GM11168 (cell line): ENCODE results near the gene ENTPD2.

Source experiments
- in situ Hi-C: fragments of 300-500 bp; cut with MboI; formaldehyde crosslinking; loops from one replicate; pipeline ENCODE4 v1.12.0; 2022; ENCODE audit warnings: low sequenced_read_pairs; ENCODE audit not compliant: unreplicated experiment

ENTPD2 gene

GRCh38 chr9:137020771-137021567 is 32.9 kb downstream of the ENTPD2 start:
- in situ Hi-C loops, result no loop called here

GRCh38 chr9:137019891-137020683 is 33.8 kb downstream of the ENTPD2 start:
- in situ Hi-C loops, result no loop called here

- in situ Hi-C loops, result no loop called here
Observed at GRCh38 chr9:137018761-137019559, 34.9 kb downstream of the ENTPD2 start.

- in situ Hi-C loops, result no loop called here
Observed at GRCh38 chr9:137017791-137018497, 35.9 kb downstream of the ENTPD2 start.

GRCh38 chr9:137017071-137017470 is 36.8 kb downstream of the ENTPD2 start:
- in situ Hi-C loops, result no loop called here

- in situ Hi-C loops, result no loop called here
Observed at GRCh38 chr9:137016436-137016835, 37.4 kb downstream of the ENTPD2 start.

- in situ Hi-C loops, result no loop called here
Observed at GRCh38 chr9:137015976-137016375, 37.9 kb downstream of the ENTPD2 start.

- in situ Hi-C loops, result no loop called here
Observed at GRCh38 chr9:137015540-137015930, 38.3 kb downstream of the ENTPD2 start.

- in situ Hi-C loops, result no loop called here
Observed at GRCh38 chr9:137014776-137015539, 38.9 kb downstream of the ENTPD2 start.

GRCh38 chr9:137014166-137014565 is 39.7 kb downstream of the ENTPD2 start:
- in situ Hi-C loops, result no loop called here

- in situ Hi-C loops, result no loop called here
Observed at GRCh38 chr9:137013571-137013940, 40.3 kb downstream of the ENTPD2 start.

- in situ Hi-C loops, result no loop called here
Observed at GRCh38 chr9:137012694-137013570, 40.9 kb downstream of the ENTPD2 start.

GRCh38 chr9:137011907-137012675 is 41.8 kb downstream of the ENTPD2 start:
- in situ Hi-C loops, result no loop called here

- in situ Hi-C loops, result no loop called here
Observed at GRCh38 chr9:137011156-137011555, 42.7 kb downstream of the ENTPD2 start.

GRCh38 chr9:137009938-137010732 is 43.7 kb downstream of the ENTPD2 start:
- in situ Hi-C loops, result no loop called here

GRCh38 chr9:137009217-137009616 is 44.6 kb downstream of the ENTPD2 start:
- in situ Hi-C loops, result no loop called here

- in situ Hi-C loops, result no loop called here
Observed at GRCh38 chr9:137008312-137008711, 45.5 kb downstream of the ENTPD2 start.
